K562 (cell line): ENCODE data around the gene GPS2. TPM values are rescaled to one million over a fixed set of nuclear protein-coding genes. Genes with fewer than 3 reads are reported as not detected.
A peak's percentile ranks its signal among the peaks of the same experiment; 100 is the strongest.

Experiments
- CBFA2T3 ChIP-seq: fragments of 450-650 bp; IDR thresholded peaks from 2 replicates; pipeline ENCODE4 v1.6.1; 2017
- CBFB ChIP-seq: sonication (generic); formaldehyde crosslinking; IDR thresholded peaks from 2 replicates; pipeline ENCODE4 v1.4.0; 2020; ENCODE audit warnings: mild to moderate bottlenecking, missing genetic modification reagents
- E2F4 ChIP-seq: sonication (generic); formaldehyde crosslinking; IDR thresholded peaks from 2 replicates; pipeline ENCODE4 v1.8.0; 2022; ENCODE audit warnings: mild to moderate bottlenecking, low read depth, missing genetic modification reagents
- GABPB1 ChIP-seq: sonication (generic); formaldehyde crosslinking; IDR thresholded peaks from 2 replicates; pipeline ENCODE4 v1.8.0; 2022; ENCODE audit warnings: mild to moderate bottlenecking, missing genetic modification reagents
- MAZ ChIP-seq, 2 experiments: fragments of 450-650 bp in 1 of 2; sonication (generic) in 1 of 2; formaldehyde crosslinking; IDR thresholded peaks in 1 of 2; conservative IDR thresholded peaks in 1 of 2; 2 replicates each; pipeline versions ENCODE4 v1.4.0 to v1.5.0; 2020; ENCODE audit warnings: mild to moderate bottlenecking in 1 of 2, missing genetic modification reagents in 1 of 2
- NFIX ChIP-seq: fragments of 250-450 bp; sonication (Bioruptor Pico); IDR thresholded peaks from 2 replicates; pipeline ENCODE4 v1.4.0; 2020; ENCODE audit warnings: low read depth, mild to moderate bottlenecking, moderate library complexity
- NRF1 ChIP-seq, 2 experiments: fragments of 450-650 bp; IDR thresholded peaks in 1 of 2; conservative IDR thresholded peaks in 1 of 2; 2 replicates each; pipeline ENCODE4 v1.6.1; 2014; ENCODE audit warnings: mild to moderate bottlenecking in 2 of 2
- PBX2 ChIP-seq, 2 experiments: IDR thresholded peaks in 1 of 2; conservative IDR thresholded peaks in 1 of 2; 2 replicates each; pipeline ENCODE4 v1.6.1; 2016; ENCODE audit warnings: low read depth in 2 of 2, mild to moderate bottlenecking in 1 of 2, missing compliant biosample characterization in 1 of 2, missing genetic modification characterization in 1 of 2, moderate library complexity in 1 of 2
- RHOXF2B ChIP-seq: fragments of 250-450 bp; sonication (Bioruptor Pico); conservative IDR thresholded peaks from 2 replicates; pipeline ENCODE4 v1.5.1; 2021
- SIX5 ChIP-seq, 2 experiments: IDR thresholded peaks; 2 replicates each; pipeline ENCODE4 v1.6.1; 2011; ENCODE audit warnings: low read length in 2 of 2, borderline replicate concordance in 1 of 2, low read depth in 1 of 2, mild to moderate bottlenecking in 1 of 2, moderate library complexity in 1 of 2; ENCODE audit not compliant: insufficient read depth in 1 of 2
- ZBTB11 ChIP-seq, 3 experiments: fragments of 200-800 bp in 1 of 3; fragments of 250-450 bp in 1 of 3; fragments of 450-650 bp in 1 of 3; sonication (Bioruptor Pico) in 1 of 3; sonication (Bioruptor generic) in 1 of 3; formaldehyde crosslinking in 1 of 3; IDR thresholded peaks; 2 replicates each; pipeline versions ENCODE4 v1.6.1 to v1.8.0; 2016 to 2022; ENCODE audit warnings: mild to moderate bottlenecking in 2 of 3, missing genetic modification characterization in 2 of 3, missing compliant biosample characterization in 1 of 3, moderate library complexity in 1 of 3
- ZBTB26 ChIP-seq: fragments of 450-650 bp; formaldehyde crosslinking; IDR thresholded peaks from 2 replicates; pipeline ENCODE4 v1.4.0; 2022; ENCODE audit warnings: missing genetic modification characterization
- ZBTB49 ChIP-seq: sonication (generic); formaldehyde crosslinking; IDR thresholded peaks from 2 replicates; pipeline ENCODE4 v1.8.0; 2022; ENCODE audit warnings: missing genetic modification reagents, mild to moderate bottlenecking, borderline replicate concordance
- polyA plus RNA-seq, 8 experiments: library from polyadenylated mRNA; depleted of rRNA in 4 of 8; stranded (reverse) in 5 of 8; unstranded in 3 of 8; fragments of >200 nt; fragmentation: Nextera tagmentation in 2 of 8; fragmentation: Illumina TruSeq in 1 of 8; extraction: Ambion mirVana in 2 of 8; extraction: Trizol in 1 of 8; gene quantifications; 2 replicates each; pipeline versions ENCODE4 v1.2.1 to v1.2.3, GENCODE V29; 2011 to 2014; ENCODE audit warnings: inconsistent platforms in 1 of 8, missing spikeins in 1 of 8
- total RNA-seq, 7 experiments: library from RNA; depleted of rRNA in 6 of 7; stranded (reverse); fragments of >200 nt in 6 of 7; fragmentation: Illumina TruSeq in 2 of 7; extraction: Trizol in 2 of 7; gene quantifications; 2 replicates each; pipeline versions ENCODE4 v1.2.1 to v1.2.3, GENCODE V29; 2011 to 2021; ENCODE audit warnings: low replicate concordance in 1 of 7

Gene GPS2
- total and polyA plus RNA-seq, 9 of the 15 experiments (the other 6 are each of a cell fraction or from before 2014, with no cell fraction given), result 18.3 to 75.7 (median 37.0) TPM

GRCh38 chr17:7351665-7352502 is 36.7 kb upstream of the GPS2 start, which contains the start of gene KCTD11 (continued):
- no peak for TF ChIP-seq ZBTB49 (CRISPR knock-in tag)
- TF ChIP-seq CBFA2T3, result no peak
- TF ChIP-seq CBFB (CRISPR knock-in tag), result no peak
- no peak for TF ChIP-seq NFIX
- TF ChIP-seq SIX5 (IDR thresholded peaks at IDR 0.05; ENCODE audit: borderline replicate concordance in 1 of 2, insufficient read depth in 1 of 2, low read depth in 1 of 2, low read length in 2 of 2), result no peak
- no peak for TF ChIP-seq ZBTB26 (CRISPR knock-in tag)
- TF ChIP-seq GABPB1 (CRISPR knock-in tag), result peak; percentile 14; the same call in 1 of the 2 replicates
- 0 out of 6 replicates have a peak, but pooled peaks of 1 of the 3 experiments have one; percentile 24 for TF ChIP-seq ZBTB11 (CRISPR knock-in tag; IDR thresholded peaks at IDR 0.05)
- TF ChIP-seq PBX2 (CRISPR knock-in tag; IDR thresholded peaks at IDR 0.05; ENCODE audit: low read depth), result no peak
- no peak for TF ChIP-seq PBX2 (tag; conservative IDR thresholded peaks at IDR 0.05; ENCODE audit: low read depth)
- no peak for TF ChIP-seq E2F4 (CRISPR knock-in tag)
- TF ChIP-seq RHOXF2B (CRISPR knock-in tag), result no peak
- TF ChIP-seq MAZ (CRISPR knock-in tag; conservative IDR thresholded peaks at IDR 0.05 in 1 of 2, IDR thresholded peaks at IDR 0.05 in 1 of 2), result peak; percentile 16 to 59; a peak in 3 of 4 replicates
- TF ChIP-seq NRF1 (conservative IDR thresholded peaks at IDR 0.05 in 1 of 2, IDR thresholded peaks at IDR 0.05 in 1 of 2), result peak; percentile 65 to 69
